GM19452 (cell line): ENCODE results near the gene SEMA6B.

Experiments
- ATAC-seq: cut with Tn5 transposase; IDR thresholded peaks from one replicate; pipeline ENCODE4 v1.9.1; 2021; ENCODE audit not compliant: unreplicated experiment

Gene SEMA6B

DNA sequence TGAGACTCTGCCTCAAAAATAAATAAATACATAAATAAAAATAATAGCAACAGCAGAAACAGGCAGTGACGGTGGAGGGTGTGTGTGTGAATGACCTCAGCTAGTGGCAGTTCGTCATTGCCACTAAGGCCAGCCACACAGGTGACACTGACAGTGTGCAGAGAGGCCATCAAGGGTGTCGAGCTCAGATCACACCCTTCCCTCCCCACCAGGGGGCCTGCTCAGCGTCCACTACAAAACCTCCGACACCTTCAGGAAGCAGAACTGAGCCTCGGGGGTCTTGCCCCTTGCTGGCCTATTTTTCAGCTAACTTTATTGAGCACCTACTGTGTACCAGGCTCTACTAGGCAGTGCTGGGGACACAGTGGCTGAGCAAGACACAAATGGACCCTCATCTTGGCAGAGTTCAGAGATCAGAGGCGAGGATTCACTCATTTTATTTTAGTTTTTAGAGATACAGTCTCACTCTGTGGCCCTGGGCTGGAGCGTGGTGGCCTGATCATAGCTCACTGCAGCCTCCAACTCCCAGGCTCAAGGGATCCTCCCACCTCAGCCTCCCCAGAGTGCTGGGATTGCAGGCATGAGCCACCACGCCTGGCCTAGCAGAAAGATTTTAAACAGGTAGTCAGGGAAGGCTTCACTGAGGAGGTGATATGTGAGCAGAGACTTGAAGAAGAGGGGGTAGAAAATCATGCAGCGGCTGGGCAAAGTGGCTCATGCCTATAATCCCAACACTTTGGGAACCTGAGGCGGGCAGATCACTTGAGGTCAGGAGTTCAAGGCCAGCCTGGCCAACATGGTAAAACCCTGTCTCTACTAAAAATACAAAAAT, 30.3 kb upstream of the SEMA6B start:
- ATAC-seq = no peak

DNA sequence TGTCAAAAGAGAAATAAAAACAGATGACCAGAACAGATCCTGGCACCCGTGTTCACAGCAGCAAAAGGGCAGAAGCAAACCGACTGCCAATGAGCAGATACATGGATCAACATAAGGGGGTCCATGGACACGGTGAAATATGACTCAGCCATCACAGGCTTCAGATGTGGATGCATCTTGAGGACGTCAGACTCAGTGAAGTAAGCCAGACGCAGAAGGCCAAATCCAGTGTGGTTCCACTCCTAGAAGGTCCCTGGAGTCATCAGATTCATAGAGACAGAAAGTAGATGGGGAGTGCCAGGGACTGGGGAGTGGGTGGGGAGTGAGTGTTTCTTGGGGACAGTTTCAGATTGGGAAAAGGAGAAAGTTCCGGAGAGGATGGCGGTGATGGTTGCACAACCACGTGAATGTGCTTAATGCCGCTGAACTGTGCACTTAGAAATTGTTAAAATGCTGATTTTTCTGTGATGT, 28.8 kb upstream of the SEMA6B start:
- ATAC-seq = no peak

DNA sequence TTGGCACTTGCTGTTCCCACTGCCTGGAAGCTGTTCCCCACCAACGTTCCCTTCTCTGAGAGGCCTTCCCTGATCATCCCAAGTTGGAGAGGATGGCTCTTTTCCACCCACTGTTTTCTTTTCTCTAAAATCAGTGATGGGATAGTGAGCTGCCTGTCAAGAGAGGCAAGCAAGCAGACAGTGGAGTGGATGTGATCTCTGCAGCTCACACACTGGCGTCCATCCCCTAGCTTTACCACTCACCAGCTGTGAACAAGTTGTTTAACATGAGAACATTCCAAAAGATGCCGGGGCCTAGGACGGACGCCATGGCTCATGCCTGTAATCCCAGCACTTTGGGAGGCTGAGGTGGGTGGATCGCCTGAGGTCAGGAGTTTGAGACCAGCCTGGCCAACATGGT, 28.0 kb upstream of the SEMA6B start:
- no peak for ATAC-seq

DNA sequence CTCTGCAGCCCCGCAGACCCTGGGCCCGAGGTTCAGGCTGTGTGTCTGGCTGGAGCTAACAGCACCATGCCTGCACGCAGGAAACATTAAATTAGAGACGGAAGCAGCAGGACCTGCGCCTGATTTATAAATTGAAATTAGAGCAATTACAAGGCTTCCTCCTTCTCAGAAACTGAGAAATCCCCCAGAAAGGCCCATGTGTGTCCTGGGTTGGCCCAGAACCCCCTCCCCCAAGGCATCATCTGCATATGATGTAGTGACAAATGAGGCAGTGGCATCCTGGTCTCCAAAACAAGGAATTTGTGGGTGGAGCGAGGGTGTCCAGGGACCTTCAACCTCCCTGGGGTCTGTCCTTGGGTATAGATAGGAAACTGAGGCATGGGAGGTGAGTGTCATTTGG, 27.2 kb upstream of the SEMA6B start:
- ATAC-seq = no peak

DNA sequence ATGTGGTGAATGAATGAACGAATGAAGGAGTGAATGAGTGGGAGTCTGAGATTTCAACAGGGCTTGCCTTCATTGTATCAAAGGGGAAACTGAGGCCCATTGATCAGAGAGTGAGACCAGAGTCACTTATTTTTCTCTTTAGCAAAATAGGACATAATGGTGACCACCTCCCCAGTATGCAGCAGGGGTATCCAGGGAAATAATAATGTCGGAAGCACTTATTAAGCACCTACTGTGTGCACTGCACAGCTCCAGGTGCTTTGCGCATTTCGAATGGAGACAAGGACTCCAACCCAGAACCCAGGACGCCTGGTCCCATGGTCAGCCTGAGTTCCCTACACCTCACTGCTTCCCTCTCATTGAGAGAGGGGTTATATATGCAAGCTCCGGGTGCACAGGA, 26.8 kb upstream of the SEMA6B start:
- ATAC-seq = no peak

DNA sequence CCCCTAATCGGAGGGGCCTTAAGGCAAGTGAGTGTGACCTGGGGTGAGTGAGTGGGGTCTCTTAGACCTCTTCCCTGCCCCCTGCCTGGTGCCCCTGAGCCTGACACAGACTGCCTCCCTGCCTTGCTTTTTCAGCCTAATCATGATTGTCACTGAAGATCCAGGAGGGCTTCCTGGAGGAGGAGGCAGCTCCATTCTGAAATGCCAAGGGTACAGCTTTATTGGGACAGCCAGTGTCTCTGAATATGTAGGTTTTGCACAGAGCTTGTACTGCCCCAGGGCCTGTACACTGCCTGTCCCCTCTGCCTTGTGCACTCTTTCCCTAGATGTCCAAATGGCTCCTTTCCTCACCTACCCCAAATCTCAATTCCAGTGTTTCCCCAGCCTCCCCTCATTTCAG, 26.1 kb upstream of the SEMA6B start:
- ATAC-seq = no peak

DNA sequence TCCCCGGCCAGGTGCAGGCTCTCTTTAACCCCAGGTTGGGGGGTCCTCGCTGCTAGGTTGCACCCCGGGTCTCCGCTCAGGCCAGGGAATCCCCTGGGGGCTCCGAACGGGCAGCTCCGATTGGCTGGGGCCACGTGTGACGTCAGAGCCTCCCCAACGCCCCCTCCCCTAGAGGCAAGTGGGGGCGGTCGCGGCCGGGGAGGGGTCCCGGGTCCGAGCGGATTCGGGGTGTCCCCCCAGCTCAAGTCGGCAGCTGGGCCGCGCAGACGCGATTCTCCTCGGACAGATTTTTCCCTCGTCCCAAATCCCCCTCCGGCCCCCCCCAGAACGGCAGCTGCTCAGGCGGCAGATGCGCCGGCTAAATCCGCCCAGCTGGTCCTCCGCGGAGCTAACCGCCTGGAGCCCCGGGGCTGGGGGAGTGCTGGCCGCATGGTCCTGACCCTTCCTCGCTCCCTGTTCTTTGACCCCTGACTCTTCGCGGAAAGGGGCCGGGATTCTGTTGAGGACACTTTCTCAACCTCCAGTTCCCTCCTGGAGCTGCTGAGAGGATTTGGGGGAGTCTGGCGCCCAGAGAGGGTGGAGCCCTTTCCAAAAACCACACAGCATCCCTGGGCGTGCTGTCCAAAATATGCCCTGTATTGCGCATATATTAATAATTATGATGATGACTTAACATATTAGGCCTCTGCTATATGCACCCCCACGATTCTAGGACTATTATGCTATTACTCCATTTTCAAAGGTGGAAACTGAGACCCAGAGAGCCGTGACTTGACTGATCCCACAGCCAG, 25.4 kb upstream of the SEMA6B start:
- no peak for ATAC-seq

DNA sequence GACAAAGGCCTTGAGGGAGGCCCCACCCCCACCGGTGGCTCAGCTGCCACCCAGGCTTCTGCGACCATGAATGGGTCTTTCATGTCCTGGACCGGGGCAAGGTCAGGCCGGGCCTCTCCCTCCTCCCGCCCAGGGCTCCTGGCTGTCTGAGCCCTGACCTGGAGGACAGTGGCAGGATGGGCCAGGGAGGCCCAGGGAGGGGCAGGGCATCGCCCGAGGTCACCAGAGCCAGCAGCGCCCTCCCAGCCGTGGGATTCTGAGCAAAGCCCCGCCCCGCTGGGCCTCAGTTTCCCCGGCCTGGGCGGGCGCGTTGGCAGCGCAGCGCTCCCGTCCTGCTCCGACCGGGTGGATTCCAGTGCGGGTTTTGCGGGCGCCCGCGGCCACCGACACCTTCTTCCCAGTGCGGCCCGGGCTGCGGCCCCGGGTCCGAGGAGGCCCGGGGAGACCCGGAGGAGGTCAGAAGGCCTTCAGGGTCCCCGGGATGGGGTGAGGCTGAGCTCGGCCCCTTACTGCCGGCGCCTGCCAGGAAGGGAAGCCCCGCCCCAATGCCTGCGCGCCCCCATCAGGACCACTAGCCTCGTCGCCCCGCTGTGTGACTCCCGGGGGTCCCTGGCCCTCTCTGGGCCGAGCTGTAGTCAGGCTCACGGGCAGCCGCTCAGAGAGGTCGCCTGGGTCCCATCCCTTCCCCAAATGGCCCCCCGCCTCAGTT, 24.6 kb upstream of the SEMA6B start:
- ATAC-seq = no peak

DNA sequence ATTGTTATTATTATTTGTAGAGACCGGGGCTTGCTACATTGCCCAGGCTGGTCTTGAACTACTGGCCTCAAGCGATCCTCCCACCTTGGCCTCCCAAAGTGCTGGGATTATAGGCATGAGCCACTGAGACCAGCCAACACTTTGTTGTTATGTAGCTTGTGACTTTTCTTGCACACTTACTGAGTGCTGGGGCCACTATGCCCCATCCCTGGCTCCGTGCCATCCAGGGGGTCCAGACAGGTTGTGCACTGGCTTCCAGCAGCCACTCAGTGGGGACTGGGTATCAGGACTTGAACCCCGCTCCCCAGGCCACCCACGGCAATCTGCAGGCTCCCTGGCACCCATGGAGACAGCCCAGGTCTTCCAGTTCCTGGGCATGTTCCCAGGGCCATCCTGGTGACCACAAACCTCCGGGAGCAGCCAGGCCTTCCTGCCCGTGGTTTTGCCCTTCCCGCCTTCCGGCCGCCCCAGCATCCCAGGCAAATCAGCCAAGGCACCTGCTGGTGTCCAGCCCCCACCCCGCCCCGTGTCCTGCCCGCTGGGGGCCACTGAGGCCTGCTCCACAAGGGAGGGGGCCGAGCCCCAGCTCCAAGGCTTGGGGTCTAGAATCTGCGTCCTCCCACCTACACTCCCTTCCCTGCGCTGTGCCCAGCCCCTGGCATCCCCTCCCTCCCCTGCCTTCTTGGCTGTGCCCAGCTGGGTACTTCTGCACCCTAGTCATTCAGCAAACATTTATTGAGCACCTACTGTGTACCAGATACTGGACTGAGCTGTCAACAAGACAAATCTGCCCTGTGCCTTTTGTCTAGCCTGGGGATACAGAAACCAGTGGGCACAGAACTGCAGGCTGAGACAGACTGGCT, 23.7 kb upstream of the SEMA6B start:
- ATAC-seq = no peak

DNA sequence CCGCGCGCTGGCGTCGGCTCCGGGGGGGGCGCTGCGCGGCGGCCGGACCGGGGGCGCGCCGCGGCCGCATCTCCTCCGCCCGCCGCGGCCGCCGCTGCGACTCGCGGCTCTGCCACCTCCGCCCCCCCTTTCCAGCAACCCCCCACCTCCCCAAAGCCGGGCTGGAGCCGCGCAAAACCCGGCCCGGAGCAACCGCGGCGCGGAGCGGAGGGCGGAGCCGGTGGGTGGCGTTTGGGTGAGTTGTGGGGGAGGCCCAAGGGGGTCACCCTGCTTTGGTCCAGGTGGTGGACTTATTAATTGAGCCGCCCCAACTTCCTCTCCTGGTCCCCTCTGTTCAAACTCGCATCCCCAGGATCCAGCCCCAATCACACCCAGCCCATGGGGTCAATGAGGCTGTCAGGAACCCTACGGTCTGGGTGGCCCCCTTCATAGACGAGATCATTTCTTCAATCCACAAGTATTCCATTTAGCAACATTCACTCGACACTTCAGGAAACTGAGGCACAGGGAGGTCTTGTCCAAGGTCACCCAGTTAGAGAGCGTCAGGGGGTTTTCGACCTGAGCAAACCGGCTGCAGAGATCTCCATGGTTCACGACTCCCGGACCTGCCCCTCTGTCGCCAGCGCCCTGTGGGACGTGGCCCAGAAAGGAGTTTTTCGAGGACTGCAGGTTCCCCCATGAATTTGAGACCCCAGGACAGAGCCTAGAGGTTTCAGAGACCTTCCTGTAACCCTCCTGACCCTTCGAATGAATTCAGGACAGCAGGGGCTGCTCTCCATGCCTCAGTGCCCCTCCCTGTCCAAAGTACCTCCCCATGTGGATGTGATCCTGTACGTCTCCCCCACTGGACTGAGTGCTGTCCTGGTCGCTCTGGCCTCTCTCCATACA, 22.4 kb upstream of the SEMA6B start:
- no peak for ATAC-seq

DNA sequence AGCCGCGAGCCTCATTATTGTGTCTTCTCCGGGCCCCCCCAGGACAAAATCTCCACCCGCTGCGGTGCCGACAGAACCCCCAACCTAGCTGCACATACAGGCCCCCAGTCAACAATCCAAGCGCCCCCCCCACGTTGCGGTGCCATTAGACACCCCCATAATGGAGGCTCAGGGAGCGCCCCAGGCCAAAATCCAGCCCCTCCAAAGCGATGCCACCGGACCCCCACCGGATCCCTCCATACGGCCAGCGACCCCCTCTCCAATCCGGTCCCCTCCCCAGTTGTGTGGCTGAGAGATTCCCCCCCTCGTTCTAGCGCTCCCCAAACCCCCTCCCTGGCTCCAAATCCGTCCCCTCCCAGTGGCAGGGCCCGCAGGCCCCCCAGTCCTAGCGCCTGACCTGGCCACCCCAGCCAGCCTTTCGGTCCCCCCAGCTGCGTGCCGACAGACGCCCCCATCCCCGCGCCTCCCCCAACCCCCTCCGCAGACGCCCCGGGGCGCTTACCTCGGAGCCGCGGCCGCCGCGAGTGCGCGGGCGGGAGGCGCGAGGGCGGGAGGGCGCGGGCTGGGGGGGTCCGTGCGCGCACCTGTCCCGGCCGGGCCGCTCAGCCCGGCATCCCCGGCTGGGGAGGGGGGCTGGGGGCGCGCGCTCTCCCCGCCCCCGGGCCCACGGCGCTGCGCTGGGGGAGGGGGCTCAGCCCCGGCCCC, 21.6 kb upstream of the SEMA6B start:
- ATAC-seq = no peak

DNA sequence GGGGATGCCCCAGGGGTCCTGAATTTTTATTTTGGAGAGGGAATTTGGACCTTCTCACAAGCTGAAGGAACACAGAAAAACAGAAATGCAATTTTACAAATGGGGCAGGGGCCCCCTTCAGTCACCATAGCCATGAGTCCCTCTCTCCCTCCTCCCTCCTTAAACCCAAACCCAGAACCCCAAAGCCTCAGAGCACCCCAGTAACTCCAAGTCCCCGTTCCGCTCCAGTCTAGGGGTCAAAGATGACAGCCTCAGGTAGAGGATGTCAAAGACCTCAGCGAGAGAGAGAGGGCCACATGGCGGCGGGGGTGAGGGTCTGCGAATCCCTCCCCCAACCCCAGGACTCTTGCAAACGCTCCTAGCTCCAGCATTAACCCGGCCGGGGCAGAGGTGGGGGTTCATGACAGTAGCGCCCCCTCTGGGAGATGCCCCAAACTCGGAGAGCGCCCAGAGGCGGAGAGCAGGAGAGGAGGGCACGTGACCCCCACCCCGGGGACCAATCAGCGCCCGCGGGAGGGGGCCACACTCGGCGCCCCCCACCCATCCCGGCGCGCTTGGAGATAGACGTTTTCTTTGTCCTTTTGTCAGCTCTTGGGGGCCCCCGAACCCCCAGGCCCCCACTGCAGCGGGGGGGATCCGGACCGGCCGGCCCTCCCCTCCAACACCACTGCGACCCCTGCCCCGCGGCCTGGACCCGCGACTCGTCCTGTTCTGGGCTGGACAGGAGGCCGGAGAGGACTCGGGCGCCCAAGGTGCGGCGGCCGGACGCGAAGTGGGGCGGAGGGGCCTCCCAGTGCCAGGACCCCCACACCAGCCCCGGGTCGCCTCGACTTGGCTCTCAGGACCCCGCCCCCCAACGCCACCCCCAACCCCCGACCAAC, 20.8 kb upstream of the SEMA6B start:
- ATAC-seq = no peak

DNA sequence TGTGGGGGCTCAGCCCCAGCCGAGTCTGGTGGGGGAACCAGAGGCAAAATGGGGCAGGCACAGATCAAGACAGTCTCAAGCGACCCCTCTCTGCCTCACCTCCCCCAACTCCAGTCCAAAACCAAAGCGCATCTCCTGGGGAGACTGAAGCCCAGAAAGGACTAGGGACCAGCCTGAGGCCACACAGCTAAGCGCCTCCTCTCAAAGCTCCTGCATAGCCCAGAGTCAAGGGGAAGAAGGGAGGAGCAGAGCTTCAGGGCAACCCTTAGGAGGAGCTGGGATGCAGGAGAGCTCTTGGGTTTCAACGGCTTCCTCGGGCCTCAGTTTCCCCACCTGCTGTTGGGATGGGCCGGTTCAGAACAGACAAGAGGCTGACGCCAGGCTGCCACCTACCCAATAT, 19.9 kb upstream of the SEMA6B start:
- ATAC-seq = no peak

DNA sequence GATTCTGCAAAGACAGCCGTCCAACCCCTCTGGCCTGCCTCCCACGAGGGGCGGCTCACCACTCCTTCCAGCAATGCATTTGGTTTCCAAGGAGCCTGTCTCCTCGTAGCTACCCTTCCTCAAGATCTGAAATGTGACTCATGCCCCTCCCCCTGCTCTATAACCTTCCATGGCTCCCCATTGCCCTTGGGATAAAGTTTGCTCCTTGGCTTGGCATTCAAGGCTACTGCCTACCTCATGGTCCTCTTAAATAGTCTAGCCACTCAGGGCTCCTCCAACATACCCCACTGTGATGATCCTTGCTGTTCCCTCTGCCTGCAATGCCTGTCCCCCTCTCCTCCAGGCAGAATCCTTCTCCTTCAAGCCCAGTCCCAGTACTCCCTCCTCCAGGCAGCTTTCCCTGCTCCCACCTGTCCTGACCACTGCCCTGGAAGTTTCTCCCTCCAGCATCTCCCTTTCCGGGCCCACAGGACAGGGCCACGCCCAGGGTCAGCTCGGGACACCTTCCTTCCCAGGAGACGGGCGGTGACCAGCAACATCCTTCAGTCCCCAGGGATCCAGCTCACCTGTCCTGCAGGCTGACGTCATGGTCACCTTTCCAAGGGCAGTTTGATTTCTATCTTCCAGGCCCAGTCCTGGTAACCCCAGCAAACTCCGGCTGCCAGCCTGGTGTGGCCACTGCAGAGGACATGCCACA, 19.2 kb upstream of the SEMA6B start:
- ATAC-seq = no peak

DNA sequence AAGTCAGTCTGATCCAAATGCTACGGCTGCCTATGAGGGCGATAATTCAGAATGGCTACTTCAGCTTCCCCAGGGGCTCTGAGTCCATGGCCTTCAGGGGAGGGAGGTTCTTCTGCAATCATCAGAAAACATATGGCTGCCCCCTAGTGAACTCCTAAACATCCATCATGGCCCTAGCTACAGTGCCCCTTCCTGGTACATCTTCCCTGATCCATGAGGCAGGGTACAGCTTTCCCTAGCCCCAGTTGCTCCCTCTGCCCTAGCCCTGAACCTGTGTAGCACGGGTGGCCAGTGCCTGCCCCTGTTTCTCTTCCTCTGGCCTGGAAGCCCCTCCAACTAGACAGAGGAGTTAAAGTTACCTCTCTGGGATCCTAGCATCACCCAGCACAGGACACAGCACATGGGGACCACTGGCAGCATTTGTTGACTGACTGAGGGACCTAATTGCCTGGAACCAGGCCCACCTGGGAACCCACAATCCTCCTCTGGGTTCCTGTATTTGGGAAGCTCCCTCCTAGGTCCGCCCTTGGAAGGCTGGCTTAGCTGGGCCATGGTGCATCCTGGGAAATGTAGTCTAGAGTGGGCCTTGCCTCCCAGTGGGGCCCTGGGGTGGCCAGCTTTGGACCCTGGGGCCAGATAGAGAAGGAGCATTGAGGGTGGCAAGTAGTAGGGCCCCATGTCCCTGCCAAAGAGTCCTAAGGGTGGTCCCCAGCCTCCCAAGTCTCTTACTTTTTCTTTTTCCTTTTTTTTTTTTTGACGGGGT, 17.7 kb upstream of the SEMA6B start:
- ATAC-seq = no peak

DNA sequence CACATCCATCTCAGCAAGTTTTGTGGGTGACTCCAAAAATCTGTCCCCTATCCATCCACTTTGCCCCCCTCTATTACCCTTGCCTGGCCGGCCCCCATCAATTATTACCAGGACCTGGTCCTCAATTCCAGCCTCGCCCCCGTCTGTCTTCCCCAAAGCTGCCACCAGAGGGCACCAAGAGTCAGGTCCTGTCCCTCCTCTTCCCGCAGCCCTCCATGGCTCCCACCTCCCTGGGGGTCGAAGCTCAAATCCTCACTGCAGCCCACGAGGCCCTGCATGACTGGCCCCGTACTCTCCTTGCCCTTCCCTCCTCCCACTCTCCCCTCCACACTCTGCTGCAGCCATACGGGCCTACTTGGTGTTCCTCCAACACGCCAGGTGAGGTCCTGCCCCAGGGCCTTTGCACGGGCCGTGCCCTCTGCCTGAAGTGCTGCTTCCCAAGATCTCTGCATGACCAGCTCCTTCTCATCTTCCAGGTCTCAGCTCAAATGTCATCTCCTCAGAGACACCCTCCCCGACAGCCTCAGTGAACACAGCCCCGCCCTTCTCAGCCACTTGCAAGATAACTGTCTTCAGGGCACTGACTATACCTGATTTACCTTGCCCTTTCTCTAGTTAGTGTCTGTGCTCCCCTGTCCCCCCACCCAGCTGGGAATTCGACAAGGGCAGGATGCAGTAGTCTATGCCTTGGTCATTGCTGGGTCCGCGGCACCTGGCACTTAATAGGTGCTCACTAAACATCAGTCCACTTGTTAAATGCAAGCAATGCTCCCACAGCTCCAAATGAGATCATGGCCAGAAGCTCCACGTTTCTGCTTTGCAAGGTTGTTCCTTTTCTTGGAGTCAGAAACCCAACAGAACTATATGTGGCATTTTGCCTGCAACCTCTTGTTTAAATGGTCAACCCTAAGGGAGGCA, 16.8 kb upstream of the SEMA6B start:
- no peak for ATAC-seq
